Sigmoid colon (tissue), 4 donors: ENCODE results near the gene TEX52.

Source experiments
- CTCF ChIP-seq, 4 experiments: fragments of 450-650 bp in 3 of 4; fragments of 200-600 bp in 1 of 4; IDR thresholded peaks; one replicate each; pipeline ENCODE4 v1.5.1; 2016 to 2019; ENCODE audit warnings: antibody characterized with exemption in 4 of 4, mild to moderate bottlenecking in 3 of 4, moderate library complexity in 2 of 4
- EP300 ChIP-seq, 4 donors: sonication (generic); formaldehyde crosslinking; IDR thresholded peaks; one replicate each; pipeline ENCODE4 v1.6.1; 2017; ENCODE audit warnings: antibody characterized with exemption in 4 of 4
- POLR2A ChIP-seq, 2 donors: fragments of 450-650 bp; IDR thresholded peaks; one replicate each; pipeline ENCODE4 v1.6.1; 2016; ENCODE audit warnings: antibody characterized with exemption in 2 of 2, mild to moderate bottlenecking in 2 of 2, moderate library complexity in 2 of 2
- POLR2AphosphoS5 ChIP-seq, 4 donors: sonication (generic); formaldehyde crosslinking; IDR thresholded peaks; one replicate each; pipeline ENCODE4 v1.6.1; 2017; ENCODE audit warnings: antibody characterized with exemption in 4 of 4

- TF ChIP-seq CTCF (IDR thresholded peaks at IDR 0.05) (peak in 1 of 4 experiments; percentile 15), POLR2AphosphoS5 (IDR thresholded peaks at IDR 0.05) (peak; percentile 75 to 90 (median 86)), POLR2A (IDR thresholded peaks at IDR 0.05) (peak in 1 of 2 donors; percentile 19), EP300 (IDR thresholded peaks at IDR 0.05) (no peak)
Measured at GRCh38 chr12:2877047-2877952, 20.5 kb upstream of the TEX52 start, which contains the start of the genes FOXM1 and RHNO1.
